Ovary (tissue), 3 donors: ENCODE measurements around the gene SKA1.

Experiments used
- EP300 ChIP-seq: sonication (generic); formaldehyde crosslinking; IDR thresholded peaks from one replicate; pipeline ENCODE4 v1.6.1; 2017; ENCODE audit warnings: antibody characterized with exemption
- TF ChIP-seq, protein P1 (sequence below), 3 donors: fragments of 450-650 bp in 2 of 3; fragments of 200-600 bp in 1 of 3; IDR thresholded peaks; one replicate each; pipeline versions ENCODE4 v1.5.1 to v1.8.0; 2016 to 2022; ENCODE audit warnings: antibody characterized with exemption in 3 of 3, mild to moderate bottlenecking in 1 of 3
- donor health status: DM: no; HTN: no; CAD: no.

DNA sequence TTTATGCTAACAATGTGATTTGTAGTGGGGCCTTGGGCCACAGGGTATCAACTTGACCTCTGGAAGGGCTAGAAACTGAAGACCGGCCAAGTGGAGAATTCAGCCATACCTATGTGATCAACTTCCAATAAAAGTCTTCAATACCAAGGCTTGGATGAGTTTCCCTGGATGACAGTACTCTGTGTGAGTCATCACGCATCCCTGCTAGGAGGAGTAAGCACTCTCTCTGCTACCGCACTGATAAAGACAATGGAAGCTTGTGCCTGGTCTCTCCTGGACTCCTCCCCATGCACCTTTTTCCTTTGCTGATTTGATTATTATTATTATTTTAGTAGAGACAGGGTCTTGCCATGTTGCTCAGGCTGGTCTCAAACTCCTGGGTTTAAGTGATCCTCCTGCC lies 58.1 kb downstream of the SKA1 start:
- TF ChIP-seq, protein P1, sequence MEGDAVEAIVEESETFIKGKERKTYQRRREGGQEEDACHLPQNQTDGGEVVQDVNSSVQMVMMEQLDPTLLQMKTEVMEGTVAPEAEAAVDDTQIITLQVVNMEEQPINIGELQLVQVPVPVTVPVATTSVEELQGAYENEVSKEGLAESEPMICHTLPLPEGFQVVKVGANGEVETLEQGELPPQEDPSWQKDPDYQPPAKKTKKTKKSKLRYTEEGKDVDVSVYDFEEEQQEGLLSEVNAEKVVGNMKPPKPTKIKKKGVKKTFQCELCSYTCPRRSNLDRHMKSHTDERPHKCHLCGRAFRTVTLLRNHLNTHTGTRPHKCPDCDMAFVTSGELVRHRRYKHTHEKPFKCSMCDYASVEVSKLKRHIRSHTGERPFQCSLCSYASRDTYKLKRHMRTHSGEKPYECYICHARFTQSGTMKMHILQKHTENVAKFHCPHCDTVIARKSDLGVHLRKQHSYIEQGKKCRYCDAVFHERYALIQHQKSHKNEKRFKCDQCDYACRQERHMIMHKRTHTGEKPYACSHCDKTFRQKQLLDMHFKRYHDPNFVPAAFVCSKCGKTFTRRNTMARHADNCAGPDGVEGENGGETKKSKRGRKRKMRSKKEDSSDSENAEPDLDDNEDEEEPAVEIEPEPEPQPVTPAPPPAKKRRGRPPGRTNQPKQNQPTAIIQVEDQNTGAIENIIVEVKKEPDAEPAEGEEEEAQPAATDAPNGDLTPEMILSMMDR (IDR thresholded peaks at IDR 0.05) = no peak
- no peak for TF ChIP-seq EP300
